Stimulated activated CD4-positive, alpha-beta T cell treated with anti-CD3 and anti-CD28 coated beads, Interleukin-2, amount 100 ng/mL, for 4 hours (primary cell): Measurements from ENCODE around the gene COA6.
"Not testable (repeated sequence)": the region's sequence is repeated elsewhere in the genome, so short reads cannot be mapped to it uniquely, and the experiment has no call there.

Experiments
- DNase-seq: peaks from one replicate; pipeline ENCODE4 v3.0.0-alpha.2; 2020; ENCODE audit warnings: low read depth

The COA6 gene

GRCh38 chr1:234369784-234370183 is 3.5 kb upstream of the COA6 start:
- DNase-seq: no peak

GRCh38 chr1:234371414-234371813 is 1.8 kb upstream of the COA6 start:
- DNase-seq: no peak

GRCh38 chr1:234372011-234372757 is 1.1 kb upstream of the COA6 start:
- no peak for DNase-seq

DNA sequence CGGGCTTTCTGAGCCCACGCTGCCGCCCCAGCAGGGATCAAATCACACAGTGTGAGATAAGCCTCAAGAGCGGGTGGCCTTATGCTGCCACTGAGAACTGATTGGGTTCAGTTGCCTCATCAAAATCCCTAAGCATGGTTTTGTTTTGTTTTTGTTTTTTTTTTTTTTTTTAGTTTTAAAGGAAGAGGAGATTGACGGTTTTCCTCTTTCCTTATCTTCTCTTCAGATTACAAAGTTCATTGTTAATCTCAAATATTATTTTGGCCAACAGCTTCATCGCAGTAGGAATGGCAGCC is 651 bp downstream of the COA6 start:
- DNase-seq: no peak

- no peak for DNase-seq
These were observed 2.4 kb downstream of the COA6 start for GRCh38 chr1:234375672-234376071.

DNA sequence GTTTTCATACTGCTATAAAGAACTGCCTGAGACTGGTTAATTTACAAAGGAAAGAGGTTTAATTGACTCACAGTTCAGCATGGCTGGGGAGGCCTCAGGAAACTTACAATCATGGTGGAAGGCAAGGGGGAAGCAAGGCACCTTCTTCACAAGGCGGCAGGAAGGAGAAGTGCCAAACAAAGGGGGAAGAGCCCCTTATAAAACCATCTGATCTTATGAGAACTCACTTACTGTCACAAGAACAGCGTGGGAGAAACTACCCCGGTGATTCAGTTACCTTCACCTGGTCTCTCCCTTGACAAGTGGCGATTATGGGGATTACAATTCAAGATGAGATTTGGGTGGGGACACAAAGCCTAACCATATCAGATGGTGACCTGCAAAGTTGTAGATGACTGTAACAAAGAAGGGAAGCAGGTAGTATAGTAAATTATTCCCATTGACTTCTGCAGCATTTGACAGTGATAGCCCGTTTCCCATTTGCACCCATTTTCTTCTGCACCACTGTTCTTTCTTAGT is 6.4 kb downstream of the COA6 start:
- not testable (repeated sequence) for DNase-seq

GRCh38 chr1:234381699-234382555 is 8.7 kb downstream of the COA6 start:
- no peak for DNase-seq

DNA sequence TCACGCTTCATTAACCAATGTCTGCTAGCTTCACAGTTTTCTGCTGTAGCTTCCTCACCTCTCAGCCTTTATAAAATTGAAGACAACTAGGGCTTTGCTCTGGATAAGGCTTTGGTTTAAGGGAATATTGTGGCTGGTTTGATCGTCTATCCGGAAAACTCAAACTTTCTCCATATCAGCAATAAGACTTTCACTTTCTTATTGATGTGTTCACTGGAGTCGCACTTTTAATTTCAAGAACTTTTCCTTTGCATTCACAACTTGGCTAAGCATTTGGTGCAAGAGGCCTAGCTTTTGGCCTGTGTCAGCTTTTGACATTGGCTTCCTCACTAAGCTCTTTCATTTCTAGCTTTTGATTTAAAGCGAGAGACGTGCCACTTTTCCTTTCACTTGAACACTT is 12.9 kb downstream of the COA6 start:
- DNase-seq: no peak

DNA sequence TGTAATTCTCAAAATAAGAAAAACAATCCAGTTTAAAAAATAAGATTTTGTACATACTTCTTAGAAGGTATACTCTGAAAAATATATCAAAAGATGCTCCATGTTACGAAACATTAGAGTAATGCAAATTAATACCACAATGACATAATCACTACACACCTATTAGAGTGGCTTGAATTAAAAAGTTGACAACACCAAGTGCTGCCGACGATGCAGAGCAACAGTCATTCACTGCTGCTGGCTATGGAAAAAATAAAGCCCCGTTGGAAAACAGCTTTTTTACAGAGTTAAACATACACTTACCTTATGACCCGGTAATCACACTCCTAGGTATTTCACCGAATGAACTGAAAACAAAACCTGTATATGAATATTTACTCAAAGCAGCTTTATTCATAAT is 14.8 kb downstream of the COA6 start:
- DNase-seq: no peak

DNA sequence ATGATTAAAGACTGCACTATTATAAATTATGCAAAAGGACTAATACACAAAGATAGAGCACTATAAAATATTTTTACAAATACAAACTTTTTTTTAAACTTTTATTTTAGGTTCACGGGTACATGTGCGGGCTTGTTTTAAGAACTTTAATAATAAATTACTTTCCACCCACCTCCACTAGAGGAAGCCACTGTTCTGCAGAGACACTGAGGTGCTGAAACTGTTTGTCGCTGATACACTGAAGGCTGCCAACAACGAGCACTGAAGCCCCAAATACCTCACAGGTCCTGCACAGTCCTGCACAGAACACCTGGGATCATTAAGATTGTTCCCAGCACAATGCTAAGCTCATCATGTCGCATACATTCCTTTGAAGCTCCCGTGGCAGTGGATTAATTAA is 19.9 kb downstream of the COA6 start:
- DNase-seq: no peak

- no peak for DNase-seq
These were observed 22.0 kb downstream of the COA6 start for GRCh38 chr1:234395297-234395696.

DNA sequence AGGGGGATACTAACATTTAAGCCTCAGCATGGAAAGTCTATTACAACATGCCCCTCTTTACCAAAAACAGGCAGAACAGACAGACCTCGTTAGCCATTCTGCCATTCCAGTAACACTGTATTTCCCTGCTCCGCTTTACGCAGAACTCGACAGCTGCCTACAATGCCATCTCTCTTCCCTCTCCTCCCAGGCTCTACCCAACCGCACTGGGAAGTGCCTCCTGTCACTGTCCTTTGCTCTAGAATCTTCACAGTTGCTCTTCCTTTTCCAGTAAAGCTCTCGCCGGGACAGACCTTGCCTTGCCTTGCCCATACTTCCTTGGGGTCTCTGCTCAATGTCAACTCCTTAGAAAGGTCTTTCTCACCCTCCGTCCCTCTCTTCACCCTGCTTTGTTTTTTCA is 22.8 kb downstream of the COA6 start:
- no peak for DNase-seq

DNA sequence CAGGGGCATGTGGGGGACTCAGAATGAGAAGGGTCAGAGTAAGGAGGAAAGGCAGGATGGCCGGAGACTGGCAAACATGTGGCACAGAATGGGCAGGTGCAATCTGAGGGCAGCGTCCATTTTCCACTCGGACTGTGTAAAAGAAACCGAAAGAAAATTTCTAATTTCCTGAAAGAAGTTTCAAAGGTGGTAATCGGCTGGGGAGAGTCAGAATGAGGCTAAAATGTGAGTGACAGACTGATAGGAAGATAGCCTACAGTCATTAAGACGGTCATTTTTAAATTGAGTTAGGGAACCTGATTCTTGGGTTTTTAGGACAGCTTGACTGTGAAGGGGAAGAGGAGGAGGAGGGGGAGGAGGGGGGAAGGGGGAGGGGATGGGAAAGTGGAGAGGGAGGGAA is 23.6 kb downstream of the COA6 start:
- DNase-seq: no peak

GRCh38 chr1:234397732-234398131 is 24.5 kb downstream of the COA6 start:
- no peak for DNase-seq

GRCh38 chr1:234398849-234399381 is 25.7 kb downstream of the COA6 start:
- DNase-seq: no peak

DNA sequence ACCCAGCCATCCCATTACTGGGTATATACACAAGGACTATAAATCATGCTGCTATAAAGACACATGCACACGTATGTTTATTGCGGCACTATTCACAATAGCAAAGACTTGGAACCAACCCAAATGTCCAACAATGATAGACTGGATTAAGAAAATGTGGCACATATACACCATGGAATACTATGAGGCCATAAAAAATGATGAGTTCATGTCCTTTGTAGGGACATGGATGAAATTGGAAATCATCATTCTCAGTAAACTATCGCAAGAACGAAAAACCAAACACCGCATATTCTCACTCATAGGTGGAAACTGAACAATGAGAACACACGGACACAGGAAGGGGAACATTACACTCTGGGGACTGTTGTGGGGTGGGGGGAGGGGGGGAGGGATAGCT is 26.3 kb downstream of the COA6 start:
- not testable (repeated sequence) for DNase-seq

DNA sequence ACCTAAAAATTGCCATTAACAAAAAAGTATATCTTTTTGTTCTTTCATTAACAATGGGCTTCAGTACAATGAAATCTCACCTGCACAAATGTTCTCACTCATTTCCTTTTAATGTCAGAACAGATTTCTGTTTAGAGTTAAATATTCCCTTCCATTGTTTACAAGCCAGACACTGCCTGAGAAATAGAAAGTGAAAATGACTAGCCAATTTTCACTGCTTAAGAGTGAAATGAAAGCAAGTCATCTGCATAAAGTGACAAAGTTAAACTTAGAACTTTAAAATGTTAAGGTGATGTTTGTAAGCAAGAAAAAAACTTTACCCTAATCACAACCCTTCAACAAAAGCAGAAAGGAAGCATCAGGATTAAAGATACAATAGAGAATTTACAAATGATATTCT is 27.5 kb downstream of the COA6 start:
- no peak for DNase-seq

DNA sequence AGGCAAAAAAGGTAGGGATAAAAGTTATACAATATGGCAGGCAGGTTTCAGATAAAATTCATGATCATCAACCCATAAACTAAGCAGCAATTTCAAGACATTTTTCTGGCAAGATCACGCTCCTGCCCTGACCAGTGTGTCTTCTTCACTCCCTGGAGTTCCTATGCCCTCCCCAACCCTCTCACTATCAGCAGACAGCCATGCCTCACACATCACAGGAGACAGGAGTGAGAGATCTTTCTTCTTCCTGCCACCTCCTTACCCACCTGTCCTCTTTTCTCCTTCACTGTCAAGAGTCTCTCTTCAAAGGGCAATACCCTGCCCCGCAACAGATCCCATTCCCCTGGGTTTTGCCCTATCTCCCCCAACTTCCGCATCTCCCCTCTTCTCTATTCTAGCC is 28.4 kb downstream of the COA6 start:
- no peak for DNase-seq

DNA sequence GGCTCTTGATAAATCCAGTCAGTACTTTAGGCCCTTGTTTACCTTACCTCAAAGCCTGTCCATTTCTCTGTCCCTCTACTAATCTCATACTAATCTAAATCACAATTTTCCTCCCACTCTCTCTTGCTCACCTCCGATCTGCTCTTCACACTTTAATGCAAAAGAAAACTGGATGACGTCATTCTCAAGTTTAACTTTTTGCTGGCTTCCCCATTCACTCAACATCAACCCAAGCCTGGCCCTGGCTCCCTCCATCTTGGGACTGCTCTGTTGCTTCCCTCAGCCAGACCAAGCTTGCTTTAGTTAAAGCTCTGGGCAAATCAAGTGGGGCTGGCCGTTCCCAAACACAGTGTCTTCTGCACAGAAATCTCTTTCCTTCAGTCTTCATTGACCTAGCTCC is 29.7 kb downstream of the COA6 start:
- DNase-seq: no peak

GRCh38 chr1:234405676-234406075 is 32.4 kb downstream of the COA6 start:
- no peak for DNase-seq

GRCh38 chr1:234406871-234407270 is 33.6 kb downstream of the COA6 start:
- DNase-seq: no peak

DNA sequence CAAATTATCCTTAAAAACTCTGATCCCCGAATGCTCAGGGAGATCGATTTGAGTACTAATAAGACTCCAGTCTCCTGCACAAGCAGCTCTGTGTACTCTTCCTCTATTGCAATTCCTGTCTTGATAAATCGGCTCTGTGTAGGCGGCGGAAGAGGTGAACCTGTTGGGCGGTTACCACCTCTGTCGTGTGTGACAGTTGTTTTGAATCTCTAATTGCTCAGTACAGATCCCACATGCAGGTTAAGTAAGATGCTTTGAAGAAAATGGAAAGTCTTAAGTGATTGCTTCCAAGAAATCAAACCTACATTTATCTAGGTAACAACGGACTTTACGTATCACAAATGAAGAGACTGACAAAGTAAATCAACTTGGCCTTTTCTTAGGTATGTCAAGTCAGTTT is 35.5 kb downstream of the COA6 start:
- DNase-seq: peak; percentile 79

DNA sequence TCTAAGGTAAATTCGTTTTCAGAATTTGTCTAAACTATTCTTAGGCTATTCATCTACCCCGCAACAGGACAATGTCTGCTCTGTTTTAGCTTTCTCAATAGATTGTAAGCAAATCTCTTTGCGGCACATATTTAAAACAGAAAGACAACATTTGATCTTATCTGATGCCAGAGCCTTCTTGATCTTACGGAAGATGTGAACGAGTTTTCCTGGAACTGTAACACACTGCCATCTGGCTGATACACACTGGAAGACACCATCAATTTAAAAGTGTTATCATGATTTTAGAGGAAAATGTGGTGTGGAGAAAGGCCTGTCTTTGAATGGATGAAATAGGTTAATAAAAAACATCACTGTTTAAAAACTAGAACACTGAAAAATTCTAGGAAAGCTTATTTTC is 36.1 kb downstream of the COA6 start:
- peak; percentile 15 for DNase-seq
